Left lung (tissue), 10 donors: ENCODE results near the gene SLC27A6. TPM values are rescaled to one million over a fixed set of nuclear protein-coding genes. Genes with fewer than 3 reads are reported as not detected.
"Not testable (repeated sequence)": the region's sequence is repeated elsewhere in the genome, so short reads cannot be mapped to it uniquely, and the experiment has no call there.

ENCODE experiments used
- ATAC-seq: fragments of 200-7000 bp; cut with Tn5 transposase; one replicate; pipeline ENCODE4 v1.9.1; 2020; ENCODE audit warnings: moderate library complexity
- DNase-seq, 4 donors: peaks; one replicate each; pipeline ENCODE4 v3.0.0-alpha.2; 2013 to 2020
- H3K27ac ChIP-seq, 2 donors: fragments of 200-600 bp; sonication (generic) in 1 of 2; one replicate each; pipeline versions ENCODE4 v1.5.0 to v1.8.0; 2020 to 2021
- H3K27me3 ChIP-seq, 2 donors: fragments of 200-600 bp; sonication (generic) in 1 of 2; one replicate each; pipeline versions ENCODE4 v1.5.0 to v1.8.0; 2020 to 2021
- H3K36me3 ChIP-seq, 2 donors: fragments of 200-600 bp; sonication (generic) in 1 of 2; one replicate each; pipeline versions ENCODE4 v1.5.0 to v1.8.0; 2020 to 2021
- H3K4me1 ChIP-seq, 2 donors: fragments of 200-600 bp; one replicate each; pipeline ENCODE4 v1.8.0; 2021
- H3K4me3 ChIP-seq, 2 donors: fragments of 200-600 bp; sonication (generic) in 1 of 2; one replicate each; pipeline versions ENCODE4 v1.5.0 to v1.8.0; 2020 to 2021; ENCODE audit warnings: mild to moderate bottlenecking in 1 of 2
- H3K9me3 ChIP-seq, 2 donors: fragments of 200-600 bp; sonication (generic) in 1 of 2; one replicate each; pipeline versions ENCODE4 v1.5.0 to v1.8.0; 2020 to 2021
- CTCF ChIP-seq, 2 donors: fragments of 200-600 bp; sonication (generic) in 1 of 2; IDR thresholded peaks; one replicate each; pipeline versions ENCODE4 v1.5.0 to v1.8.0; 2021; ENCODE audit warnings: antibody characterized with exemption in 2 of 2
- intact Hi-C, 2 donors: fragments of 100-400 bp; cut with DNase I; formaldehyde crosslinking; loops; one replicate each; pipeline versions ENCODE4 v1.11.2 to v1.14.2; 2022
- polyA plus RNA-seq, 6 donors: library from polyadenylated mRNA; unstranded; fragments of 120-200 nt; gene quantifications; one replicate each; pipeline ENCODE4 v1.2.1, GENCODE V29; 2013; ENCODE audit not compliant: insufficient read length in 6 of 6
- total RNA-seq, 2 donors: library from RNA; stranded (reverse); fragmentation: NEBNext Ultra II Directional; extraction: Animal tissue kit (Norgen Biotek cat#: 25700); gene quantifications; one replicate each; pipeline ENCODE4 v1.2.1, GENCODE V29; 2021
- donor health status: DM: no; HTN: yes; CAD: no.
- donor health status: DM: no; HTN: no; CAD: no.

SLC27A6 gene
- total and polyA plus RNA-seq, 8 donors, result 0.39 to 6.6 (median 4.1) TPM

GRCh38 chr5:129031886-129032683 is 66.8 kb downstream of the SLC27A6 start:
- Histone ChIP-seq H3K36me3 (no peaks in the 10 kb centered on the region), H3K27ac (no peak overlapping the region), H3K9me3 (peaks cover 0 to 5% of the 10 kb centered on the region in 2 donors), H3K27me3 (no peaks in the 10 kb centered on the region), H3K4me1 (no peaks in the 10 kb centered on the region), H3K4me3 (no peak overlapping the region)
- DNase-seq (no peak), ATAC-seq (no peak)
- intact Hi-C loops, result no loop called here
- TF ChIP-seq CTCF (IDR thresholded peaks at IDR 0.05), result no peak

GRCh38 chr5:129036257-129036656 is 71.0 kb downstream of the SLC27A6 start:
- H3K36me3 ChIP-seq, H3K9me3 ChIP-seq, ATAC-seq, H3K4me1 ChIP-seq, H3K27ac ChIP-seq, DNase-seq, H3K4me3 ChIP-seq, H3K27me3 ChIP-seq, intact Hi-C loops: not testable (repeated sequence)

GRCh38 chr5:129041196-129041881 is 76.1 kb downstream of the SLC27A6 start:
- Histone ChIP-seq H3K9me3 (peaks cover 0 to 24% of the 10 kb centered on the region in 2 donors), H3K4me1 (no peaks in the 10 kb centered on the region), H3K27me3 (no peaks in the 10 kb centered on the region), H3K36me3 (no peaks in the 10 kb centered on the region), H3K27ac (no peak overlapping the region), H3K4me3 (no peak overlapping the region)
- no peak for ATAC-seq
- intact Hi-C loops, result no loop called here
- DNase-seq, result no peak
- no peak for TF ChIP-seq CTCF (IDR thresholded peaks at IDR 0.05)

GRCh38 chr5:129042306-129042705 is 77.0 kb downstream of the SLC27A6 start:
- intact Hi-C loops, result no loop called here
- Histone ChIP-seq H3K4me3 (no peak overlapping the region), H3K36me3 (no peaks in the 10 kb centered on the region), H3K27me3 (no peaks in the 10 kb centered on the region), H3K9me3 (peaks cover 0 to 24% of the 10 kb centered on the region in 2 donors), H3K4me1 (no peaks in the 10 kb centered on the region), H3K27ac (no peak overlapping the region)
- TF ChIP-seq CTCF (IDR thresholded peaks at IDR 0.05), result no peak
- DNase-seq (no peak), ATAC-seq (no peak)

- Histone ChIP-seq H3K36me3 (no peaks in the 10 kb centered on the region), H3K4me1 (no peaks in the 10 kb centered on the region), H3K9me3 (peaks cover 0 to 24% of the 10 kb centered on the region in 2 donors), H3K4me3 (no peak overlapping the region), H3K27me3 (no peaks in the 10 kb centered on the region), H3K27ac (no peak overlapping the region)
- intact Hi-C loops, result no loop called here
- no peak for TF ChIP-seq CTCF (IDR thresholded peaks at IDR 0.05)
- ATAC-seq, result no peak
- no peak for DNase-seq
Measured at GRCh38 chr5:129043894-129044293, 78.6 kb downstream of the SLC27A6 start.
